ENCODE measurements around the gene ALPG.

DNA sequence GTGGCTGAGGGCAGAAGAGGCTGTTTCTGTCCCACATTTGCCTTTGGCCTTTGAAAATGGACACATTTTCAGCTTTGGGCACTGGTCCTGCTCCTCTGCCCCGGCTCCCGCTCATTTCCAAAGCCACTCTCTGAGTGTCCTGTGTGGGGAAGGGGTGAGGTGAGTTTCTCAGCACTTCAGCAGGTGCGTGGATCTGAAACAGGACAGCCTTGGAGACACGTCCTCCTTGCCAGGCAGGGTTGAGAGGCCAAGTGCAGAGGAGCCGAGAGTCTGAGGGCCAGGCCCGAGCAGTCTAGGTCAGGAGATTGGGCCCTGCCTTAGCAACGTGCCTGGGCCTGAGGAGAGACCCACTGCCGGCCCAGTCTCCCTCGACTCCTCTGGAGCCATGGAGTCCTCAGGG, 27.4 kb downstream of the ALPG start:
- TF ChIP-seq EZH2 (IDR thresholded peaks at IDR 0.05; ENCODE audit: borderline replicate concordance, low read depth, low read length, poor library complexity, severe bottlenecking): no peak
- TF ChIP-seq, protein P1, sequence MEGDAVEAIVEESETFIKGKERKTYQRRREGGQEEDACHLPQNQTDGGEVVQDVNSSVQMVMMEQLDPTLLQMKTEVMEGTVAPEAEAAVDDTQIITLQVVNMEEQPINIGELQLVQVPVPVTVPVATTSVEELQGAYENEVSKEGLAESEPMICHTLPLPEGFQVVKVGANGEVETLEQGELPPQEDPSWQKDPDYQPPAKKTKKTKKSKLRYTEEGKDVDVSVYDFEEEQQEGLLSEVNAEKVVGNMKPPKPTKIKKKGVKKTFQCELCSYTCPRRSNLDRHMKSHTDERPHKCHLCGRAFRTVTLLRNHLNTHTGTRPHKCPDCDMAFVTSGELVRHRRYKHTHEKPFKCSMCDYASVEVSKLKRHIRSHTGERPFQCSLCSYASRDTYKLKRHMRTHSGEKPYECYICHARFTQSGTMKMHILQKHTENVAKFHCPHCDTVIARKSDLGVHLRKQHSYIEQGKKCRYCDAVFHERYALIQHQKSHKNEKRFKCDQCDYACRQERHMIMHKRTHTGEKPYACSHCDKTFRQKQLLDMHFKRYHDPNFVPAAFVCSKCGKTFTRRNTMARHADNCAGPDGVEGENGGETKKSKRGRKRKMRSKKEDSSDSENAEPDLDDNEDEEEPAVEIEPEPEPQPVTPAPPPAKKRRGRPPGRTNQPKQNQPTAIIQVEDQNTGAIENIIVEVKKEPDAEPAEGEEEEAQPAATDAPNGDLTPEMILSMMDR (conservative IDR thresholded peaks at IDR 0.05; ENCODE audit: low read depth, low read length): no peak
